CD4-positive, alpha-beta T cell treated with Interleukin-12 subunit alpha and Interleukin-12 subunit beta, for 1 hour (primary cell): Measurements from ENCODE around the gene NFIX.

Experiments
- DNase-seq: peaks from one replicate; pipeline ENCODE4 v3.0.0-alpha.2; 2020

The NFIX gene

GRCh38 chr19:13134626-13135025 is 139.4 kb downstream of the NFIX start:
- DNase-seq = no peak

DNA sequence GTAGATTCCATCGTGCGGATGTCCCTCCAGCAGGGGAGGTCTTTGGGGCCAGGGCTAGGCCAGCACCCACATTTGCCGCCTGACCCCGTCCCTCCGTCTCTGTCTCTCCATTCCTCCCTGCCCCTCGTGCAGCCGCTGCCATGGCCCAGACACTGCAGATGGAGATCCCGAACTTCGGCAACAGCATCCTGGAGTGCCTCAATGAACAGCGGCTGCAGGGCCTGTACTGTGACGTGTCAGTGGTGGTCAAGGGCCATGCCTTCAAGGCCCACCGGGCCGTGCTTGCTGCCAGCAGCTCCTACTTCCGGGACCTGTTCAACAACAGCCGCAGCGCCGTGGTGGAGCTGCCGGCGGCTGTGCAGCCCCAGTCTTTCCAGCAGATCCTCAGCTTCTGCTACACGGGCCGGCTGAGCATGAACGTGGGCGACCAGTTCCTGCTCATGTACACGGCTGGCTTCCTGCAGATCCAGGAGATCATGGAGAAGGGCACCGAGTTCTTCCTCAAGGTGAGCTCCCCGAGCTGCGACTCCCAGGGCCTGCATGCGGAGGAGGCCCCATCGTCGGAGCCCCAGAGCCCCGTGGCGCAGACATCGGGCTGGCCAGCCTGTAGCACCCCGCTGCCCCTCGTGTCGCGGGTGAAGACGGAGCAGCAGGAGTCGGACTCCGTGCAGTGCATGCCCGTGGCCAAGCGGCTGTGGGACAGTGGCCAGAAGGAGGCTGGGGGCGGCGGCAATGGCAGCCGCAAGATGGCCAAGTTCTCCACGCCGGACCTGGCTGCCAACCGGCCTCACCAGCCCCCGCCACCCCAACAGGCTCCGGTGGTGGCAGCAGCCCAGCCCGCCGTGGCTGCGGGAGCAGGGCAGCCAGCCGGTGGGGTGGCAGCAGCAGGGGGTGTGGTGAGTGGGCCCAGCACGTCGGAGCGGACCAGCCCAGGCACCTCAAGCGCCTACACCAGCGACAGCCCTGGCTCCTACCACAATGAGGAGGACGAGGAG is 140.1 kb downstream of the NFIX start:
- no peak for DNase-seq

GRCh38 chr19:13137290-13137794 is 142.1 kb downstream of the NFIX start:
- DNase-seq = no peak

GRCh38 chr19:13138171-13138915 is 143.1 kb downstream of the NFIX start:
- no peak for DNase-seq

DNA sequence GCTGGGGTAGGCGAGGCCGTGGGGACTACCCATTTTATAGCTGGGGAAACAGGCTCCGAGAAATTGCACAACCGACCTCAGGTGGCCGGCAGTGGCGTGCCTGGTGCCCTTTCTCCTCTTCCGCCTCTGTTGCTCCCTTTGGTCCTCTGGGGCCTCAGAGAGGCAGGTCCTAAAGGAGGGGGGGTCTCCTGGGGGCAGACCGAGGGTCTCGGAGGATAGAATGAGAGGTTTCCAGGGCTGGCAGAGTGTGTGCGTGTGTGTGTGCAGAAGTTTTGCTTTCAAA is 143.6 kb downstream of the NFIX start:
- DNase-seq = no peak

GRCh38 chr19:13139633-13140311 is 144.5 kb downstream of the NFIX start:
- DNase-seq = no peak

DNA sequence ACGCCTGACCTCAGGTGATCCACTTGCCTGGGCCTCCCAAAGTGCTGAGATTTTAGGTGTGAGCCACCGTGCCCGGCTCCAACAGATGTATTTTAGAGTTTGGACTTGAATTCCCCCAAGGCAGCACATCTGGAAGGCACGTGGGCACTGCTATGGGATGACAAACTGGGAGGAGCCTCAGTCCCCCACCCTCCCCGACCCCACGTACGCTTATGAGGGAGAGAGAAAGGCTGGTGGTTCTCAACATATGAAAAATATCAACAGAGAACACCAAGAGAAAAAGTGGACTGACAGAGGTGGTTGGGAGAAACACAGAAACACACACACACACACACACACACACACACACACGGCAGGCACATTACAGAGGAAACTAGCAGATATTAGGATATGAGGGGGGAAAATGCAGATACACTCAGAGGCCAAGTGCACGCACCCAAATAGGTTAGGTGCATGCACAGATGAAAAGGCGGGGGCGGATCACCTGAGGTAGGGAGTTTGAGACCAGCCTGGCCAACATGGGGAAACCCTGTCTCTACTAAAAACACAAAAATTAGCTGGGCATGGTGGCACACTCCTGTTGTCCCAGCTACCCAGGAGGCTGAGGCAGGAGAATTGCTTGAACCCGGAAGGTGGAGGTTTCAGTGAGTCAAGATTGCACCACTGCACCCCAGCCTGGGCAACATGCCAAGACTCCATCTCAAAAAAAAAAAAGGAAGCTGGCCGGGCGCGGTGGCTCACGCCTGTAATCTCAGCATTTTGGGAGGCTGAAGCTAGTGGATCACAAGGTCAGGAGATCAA is 151.7 kb downstream of the NFIX start:
- no peak for DNase-seq
